Dendritic cell treated with granulocyte-macrophage colony-stimulating factor and Interleukin-4, amounts not matched to agents 40 ng/mL and 50 ng/mL, for 4 days (primary cell): ENCODE results near the gene GSK3B.

ENCODE experiments used
- H3K27ac Mint-ChIP-seq: one replicate; pipeline ENCODE4 v1.8.0; 2022; ENCODE audit warnings: mild to moderate bottlenecking, mixed read lengths
- H3K27me3 Mint-ChIP-seq: one replicate; pipeline ENCODE4 v1.8.0; 2022; ENCODE audit warnings: mild to moderate bottlenecking, mixed read lengths
- H3K36me3 Mint-ChIP-seq: one replicate; pipeline ENCODE4 v1.8.0; 2022; ENCODE audit warnings: low read depth, mixed read lengths
- H3K4me1 Mint-ChIP-seq: one replicate; pipeline ENCODE4 v1.8.0; 2022; ENCODE audit warnings: low read depth, mixed read lengths
- H3K4me3 Mint-ChIP-seq: one replicate; pipeline ENCODE4 v1.8.0; 2022; ENCODE audit warnings: mild to moderate bottlenecking, moderate library complexity, mixed read lengths
- H3K9me3 Mint-ChIP-seq: one replicate; pipeline ENCODE4 v1.8.0; 2022; ENCODE audit warnings: mixed read lengths
- intact Hi-C: fragments of 100-400 bp; cut with micrococcal nuclease; formaldehyde crosslinking; loops from one replicate; pipeline ENCODE4 v1.15.0; 2022

GSK3B gene

GRCh38 chr3:119831022-119831421 lies 263.2 kb downstream of the GSK3B start:
- peaks cover 15% of the 10 kb centered on the region for H3K4me1 Mint-ChIP-seq
- no peaks in the 10 kb centered on the region for H3K9me3 Mint-ChIP-seq
- H3K27ac Mint-ChIP-seq: no peak overlapping the region
- peaks cover 24% of the 10 kb centered on the region for H3K36me3 Mint-ChIP-seq
- intact Hi-C loops: no loop called here
- H3K27me3 Mint-ChIP-seq: no peaks in the 10 kb centered on the region
- no peak overlapping the region for H3K4me3 Mint-ChIP-seq

GRCh38 chr3:119829420-119829819 lies 264.8 kb downstream of the GSK3B start:
- intact Hi-C loops: no loop called here
- no peaks in the 10 kb centered on the region for H3K9me3 Mint-ChIP-seq
- no peaks in the 10 kb centered on the region for H3K4me1 Mint-ChIP-seq
- H3K36me3 Mint-ChIP-seq: peaks cover 38% of the 10 kb centered on the region
- H3K27me3 Mint-ChIP-seq: no peaks in the 10 kb centered on the region
- H3K27ac Mint-ChIP-seq: no peak overlapping the region
- H3K4me3 Mint-ChIP-seq: no peak overlapping the region

GRCh38 chr3:119826711-119827608 lies 267.3 kb downstream of the GSK3B start:
- Mint-ChIP-seq H3K4me3 (no peak overlapping the region), H3K27me3 (no peaks in the 10 kb centered on the region)
- intact Hi-C loops: no loop called here

GRCh38 chr3:119825820-119826219 lies 268.4 kb downstream of the GSK3B start:
- no peak overlapping the region for H3K27ac Mint-ChIP-seq
- intact Hi-C loops: no loop called here
- H3K27me3 Mint-ChIP-seq: no peaks in the 10 kb centered on the region
- no peak overlapping the region for H3K4me3 Mint-ChIP-seq
- no peaks in the 10 kb centered on the region for H3K4me1 Mint-ChIP-seq
- H3K36me3 Mint-ChIP-seq: peaks cover 38% of the 10 kb centered on the region
- H3K9me3 Mint-ChIP-seq: no peaks in the 10 kb centered on the region

More at GRCh38 chr3:119826711-119827608, 267.3 kb downstream of the GSK3B start:
- Mint-ChIP-seq H3K9me3 (no peaks in the 10 kb centered on the region), H3K27ac (no peak overlapping the region), H3K4me1 (no peaks in the 10 kb centered on the region), H3K36me3 (peaks cover 38% of the 10 kb centered on the region)

- H3K36me3 Mint-ChIP-seq: peaks cover 10% of the 10 kb centered on the region
- peak overlapping the region; percentile 44 for H3K27ac Mint-ChIP-seq
- intact Hi-C loops: no loop called here
- H3K9me3 Mint-ChIP-seq: no peaks in the 10 kb centered on the region
- H3K4me3 Mint-ChIP-seq: no peak overlapping the region
- peaks cover 11% of the 10 kb centered on the region for H3K4me1 Mint-ChIP-seq
- H3K27me3 Mint-ChIP-seq: no peaks in the 10 kb centered on the region
Observed at GRCh38 chr3:119819806-119820205, 274.4 kb downstream of the GSK3B start.

GRCh38 chr3:119818937-119819336 lies 275.3 kb downstream of the GSK3B start:
- Mint-ChIP-seq H3K36me3 (peaks cover 6% of the 10 kb centered on the region), H3K27me3 (no peaks in the 10 kb centered on the region), H3K4me1 (peaks cover 11% of the 10 kb centered on the region), H3K4me3 (no peak overlapping the region), H3K9me3 (no peaks in the 10 kb centered on the region), H3K27ac (no peak overlapping the region)
- intact Hi-C loops: no loop called here

GRCh38 chr3:119817583-119818363 lies 276.5 kb downstream of the GSK3B start:
- intact Hi-C loops: no loop called here
- Mint-ChIP-seq H3K9me3 (no peaks in the 10 kb centered on the region), H3K27ac (no peak overlapping the region), H3K27me3 (no peaks in the 10 kb centered on the region), H3K36me3 (no peaks in the 10 kb centered on the region), H3K4me1 (peaks cover 11% of the 10 kb centered on the region), H3K4me3 (no peak overlapping the region)

- intact Hi-C loops: no loop called here
- Mint-ChIP-seq H3K27me3 (no peaks in the 10 kb centered on the region), H3K9me3 (no peaks in the 10 kb centered on the region), H3K27ac (no peak overlapping the region), H3K4me1 (peaks cover 11% of the 10 kb centered on the region), H3K4me3 (no peak overlapping the region), H3K36me3 (no peaks in the 10 kb centered on the region)
Observed at GRCh38 chr3:119817071-119817470, 277.2 kb downstream of the GSK3B start.

- intact Hi-C loops: no loop called here
- no peaks in the 10 kb centered on the region for H3K27me3 Mint-ChIP-seq
- H3K36me3 Mint-ChIP-seq: no peaks in the 10 kb centered on the region
- H3K4me3 Mint-ChIP-seq: no peak overlapping the region
- peaks cover 11% of the 10 kb centered on the region for H3K4me1 Mint-ChIP-seq
- no peaks in the 10 kb centered on the region for H3K9me3 Mint-ChIP-seq
- H3K27ac Mint-ChIP-seq: no peak overlapping the region
Observed at GRCh38 chr3:119815716-119816115, 278.5 kb downstream of the GSK3B start.

- intact Hi-C loops: no loop called here
- no peaks in the 10 kb centered on the region for H3K9me3 Mint-ChIP-seq
- peaks cover 9% of the 10 kb centered on the region for H3K4me1 Mint-ChIP-seq
- H3K27ac Mint-ChIP-seq: no peak overlapping the region
- H3K4me3 Mint-ChIP-seq: no peak overlapping the region
- no peaks in the 10 kb centered on the region for H3K27me3 Mint-ChIP-seq
- no peaks in the 10 kb centered on the region for H3K36me3 Mint-ChIP-seq
Observed at GRCh38 chr3:119812491-119813058, 281.7 kb downstream of the GSK3B start.

- Mint-ChIP-seq H3K27me3 (peaks cover 2% of the 10 kb centered on the region), H3K9me3 (no peaks in the 10 kb centered on the region), H3K4me1 (peaks cover 9% of the 10 kb centered on the region), H3K4me3 (peak overlapping the region; percentile 84), H3K36me3 (no peaks in the 10 kb centered on the region), H3K27ac (peak overlapping the region; percentile 71)
- intact Hi-C loops: no loop called here
Observed at GRCh38 chr3:119810018-119810435, 284.2 kb downstream of the GSK3B start.

GRCh38 chr3:119809249-119810017 lies 284.8 kb downstream of the GSK3B start:
- Mint-ChIP-seq H3K27ac (peak overlapping the region; percentile 71), H3K36me3 (no peaks in the 10 kb centered on the region), H3K27me3 (peaks cover 2% of the 10 kb centered on the region), H3K4me3 (peak overlapping the region; percentile 84), H3K9me3 (no peaks in the 10 kb centered on the region), H3K4me1 (peaks cover 9% of the 10 kb centered on the region)
- intact Hi-C loops: no loop called here

- Mint-ChIP-seq H3K4me3 (no peak overlapping the region), H3K4me1 (peaks cover 9% of the 10 kb centered on the region)
- intact Hi-C loops: no loop called here
Observed at GRCh38 chr3:119808843-119809242, 285.4 kb downstream of the GSK3B start.

More at GRCh38 chr3:119808843-119809242, 285.4 kb downstream of the GSK3B start:
- Mint-ChIP-seq H3K9me3 (no peaks in the 10 kb centered on the region), H3K36me3 (no peaks in the 10 kb centered on the region), H3K27ac (no peak overlapping the region), H3K27me3 (peaks cover 2% of the 10 kb centered on the region)
